H1 (cell line): Measurements from ENCODE around the gene ORC3. TPM values are rescaled to one million over a fixed set of nuclear protein-coding genes. Genes with fewer than 3 reads are reported as not detected.

Source experiments
- CTCF ChIA-PET: fragments of 300-600 bp; sonication (Branson Sonifier 250); formaldehyde crosslinking; loops from one replicate; lab custom pipeline; 2021; ENCODE audit not compliant: partially characterized antibody; lab: Charles Lee
- POLR2A ChIA-PET: fragments of 300-600 bp; sonication (Branson Sonifier 250); formaldehyde crosslinking; loops from one replicate; lab custom pipeline; 2021; ENCODE audit warnings: inconsistent platforms; ENCODE audit not compliant: partially characterized antibody; lab: Charles Lee
- DNase-seq, 2 experiments: peaks; one replicate each; pipeline versions ENCODE4 v3.0.0 to v3.0.0-alpha.2; 2010 to 2022; ENCODE audit warnings: low spot score in 2 of 2, low read depth in 1 of 2, mixed read lengths in 1 of 2
- FAIRE-seq: peaks from 2 replicates; lab custom pipeline; 2011; peaks lifted over from hg19 to GRCh38; lab: Jason Lieb, UNC
- H2AFZ ChIP-seq: 2 replicates; pipeline ENCODE4 v1.8.1; 2012; ENCODE audit warnings: low read length, inconsistent platforms
- H2AK5ac ChIP-seq: 2 replicates; pipeline ENCODE4 v1.6.1; 2013; ENCODE audit warnings: low read depth, low read length
- H2BK120ac ChIP-seq: replicated peaks from 2 replicates; pipeline ENCODE3; 2013; ENCODE audit warnings: low read depth, low read length, inconsistent platforms
- H2BK12ac ChIP-seq: 2 replicates; pipeline ENCODE4 v1.6.1; 2013; ENCODE audit warnings: low read depth, low read length
- H2BK15ac ChIP-seq: 2 replicates; pipeline ENCODE4 v1.6.1; 2013; ENCODE audit warnings: low read length
- H2BK20ac ChIP-seq: 2 replicates; pipeline ENCODE4 v1.6.1; 2013; ENCODE audit warnings: low read length
- H2BK5ac ChIP-seq: 2 replicates; pipeline ENCODE4 v1.6.1; 2013; ENCODE audit warnings: low read depth, low read length
- H3K14ac ChIP-seq: 2 replicates; pipeline ENCODE4 v1.6.1; 2013; ENCODE audit warnings: inconsistent platforms; ENCODE audit not compliant: insufficient read length
- H3K18ac ChIP-seq: 2 replicates; pipeline ENCODE4 v1.6.1; 2013; ENCODE audit warnings: low read length; ENCODE audit errors: extremely low read depth
- H3K23ac ChIP-seq: 2 replicates; pipeline ENCODE4 v1.6.1; 2013; ENCODE audit warnings: inconsistent platforms; ENCODE audit not compliant: insufficient read length
- H3K23me2 ChIP-seq: 2 replicates; pipeline ENCODE4 v1.6.1; 2013; ENCODE audit warnings: low read depth, low read length
- H3K27ac ChIP-seq: 2 replicates; pipeline ENCODE4 v1.6.1; 2011; ENCODE audit warnings: low read depth, low read length, inconsistent platforms
- H3K27me3 ChIP-seq, 4 experiments: replicated peaks in 1 of 4; 1 replicate in 1 of 4; 2 replicates in 3 of 4; pipeline versions ENCODE4 v1.6.1 to v1.8.1; 2011 to 2013; ENCODE audit warnings: low read length in 3 of 4, mild to moderate bottlenecking in 3 of 4, inconsistent platforms in 2 of 4, mixed read lengths in 2 of 4, moderate library complexity in 1 of 4; ENCODE audit not compliant: control insufficient read depth in 3 of 4, insufficient read depth in 3 of 4; ENCODE audit errors: extremely low read depth in 1 of 4
- H3K36me3 ChIP-seq, 4 experiments: 2 replicates each; pipeline versions ENCODE4 v1.6.1 to v1.8.1; 2011 to 2013; ENCODE audit warnings: mild to moderate bottlenecking in 4 of 4, low read length in 3 of 4, moderate library complexity in 2 of 4, control low read depth in 1 of 4, inconsistent platforms in 1 of 4; ENCODE audit not compliant: insufficient read depth in 4 of 4, control insufficient read depth in 2 of 4
- H3K4ac ChIP-seq: replicated peaks from 2 replicates; pipeline ENCODE3; 2013; ENCODE audit warnings: low read length, low read depth, mixed read lengths, inconsistent platforms; ENCODE audit not compliant: insufficient read length
- H3K4me1 ChIP-seq, 4 experiments: replicated peaks in 1 of 4; 1 replicate in 1 of 4; 2 replicates in 3 of 4; pipeline versions ENCODE4 v1.6.1 to v1.8.1; 2011 to 2013; ENCODE audit warnings: low read length in 3 of 4, inconsistent platforms in 2 of 4, mixed read lengths in 1 of 4; ENCODE audit not compliant: insufficient read depth in 4 of 4, control insufficient read depth in 3 of 4
- H3K4me2 ChIP-seq, 2 experiments: 2 replicates each; pipeline versions ENCODE4 v1.6.1 to v1.8.1; 2011 to 2013; ENCODE audit warnings: low read depth in 2 of 2, low read length in 2 of 2, control low read depth in 1 of 2, inconsistent platforms in 1 of 2, mild to moderate bottlenecking in 1 of 2; ENCODE audit not compliant: insufficient read depth in 1 of 2
- H3K4me3 ChIP-seq, 4 experiments: fragments of 200-600, 300-600 bp in 1 of 4; sonication (generic), shearing (Covaris generic), sonication (Bioruptor Twin) in 1 of 4; 2 replicates each; pipeline versions ENCODE4 v1.5.1 to v1.8.1; 2011 to 2016; ENCODE audit warnings: low read length in 4 of 4, low read depth in 3 of 4, control low read depth in 2 of 4, inconsistent platforms in 2 of 4, mild to moderate bottlenecking in 2 of 4, mixed read lengths in 1 of 4, moderate library complexity in 1 of 4; ENCODE audit not compliant: insufficient read depth in 2 of 4; ENCODE audit errors: extremely low read depth in 1 of 4
- H3K56ac ChIP-seq: replicated peaks from 2 replicates; pipeline ENCODE3; 2013; ENCODE audit warnings: low read depth, mild to moderate bottlenecking, mixed read lengths, low read length, inconsistent platforms; ENCODE audit not compliant: insufficient read length
- H3K79me1 ChIP-seq: 2 replicates; pipeline ENCODE4 v1.6.1; 2013; ENCODE audit warnings: low read depth, low read length, control low read depth
- H3K79me2 ChIP-seq, 2 experiments: 2 replicates each; pipeline versions ENCODE4 v1.6.1 to v1.8.1; 2012 to 2013; ENCODE audit warnings: low read length in 2 of 2, mild to moderate bottlenecking in 2 of 2, inconsistent platforms in 1 of 2; ENCODE audit not compliant: insufficient read depth in 2 of 2, control insufficient read depth in 1 of 2
- H3K9ac ChIP-seq, 4 experiments: replicated peaks in 1 of 4; 1 replicate in 1 of 4; 2 replicates in 3 of 4; pipeline versions ENCODE4 v1.6.1 to v1.8.1; 2011 to 2013; ENCODE audit warnings: low read depth in 3 of 4, low read length in 3 of 4, control low read depth in 2 of 4, mild to moderate bottlenecking in 2 of 4, moderate library complexity in 2 of 4, inconsistent platforms in 1 of 4; ENCODE audit errors: extremely low read depth in 1 of 4
- H3K9me3 ChIP-seq, 2 experiments: 2 replicates each; pipeline versions ENCODE4 v1.6.1 to v1.8.1; 2012 to 2013; ENCODE audit warnings: mild to moderate bottlenecking in 2 of 2, moderate library complexity in 2 of 2, control low read depth in 1 of 2, inconsistent platforms in 1 of 2, low read depth in 1 of 2, low read length in 1 of 2, mixed read lengths in 1 of 2; ENCODE audit not compliant: insufficient read depth in 2 of 2
- H4K20me1 ChIP-seq, 2 experiments: replicated peaks in 1 of 2; 2 replicates each; pipeline versions ENCODE3 to v1.8.1; 2011 to 2013; ENCODE audit warnings: inconsistent platforms in 2 of 2, low read length in 2 of 2, mild to moderate bottlenecking in 1 of 2; ENCODE audit not compliant: insufficient read depth in 2 of 2, control insufficient read depth in 1 of 2
- H4K5ac ChIP-seq: 2 replicates; pipeline ENCODE4 v1.6.1; 2013; ENCODE audit warnings: low read length, low read depth, mixed read lengths, inconsistent platforms; ENCODE audit not compliant: insufficient read length
- H4K8ac ChIP-seq: 2 replicates; pipeline ENCODE4 v1.8.0; 2013; ENCODE audit warnings: mild to moderate bottlenecking, moderate library complexity, low read length, inconsistent platforms; ENCODE audit not compliant: insufficient read depth; ENCODE audit errors: extremely low read depth
- H4K91ac ChIP-seq: replicated peaks from 2 replicates; pipeline ENCODE3; 2013; ENCODE audit warnings: low read length, mixed read lengths, inconsistent platforms; ENCODE audit not compliant: insufficient read length
- ASH2L ChIP-seq: fragments of 200-600, 300-600 bp; sonication (generic); IDR thresholded peaks from one replicate; pipeline ENCODE4 v1.7.1; 2017; ENCODE audit warnings: low read length
- CHD2 ChIP-seq: IDR thresholded peaks from 2 replicates; pipeline ENCODE4 v1.6.1; 2012; ENCODE audit warnings: low read length, improper control_type of control experiment
- CREB1 ChIP-seq: IDR thresholded peaks from 2 replicates; pipeline ENCODE4 v1.6.1; 2012; ENCODE audit warnings: inconsistent platforms
- EZH2 ChIP-seq: fragments of 200-600 bp; sonication (generic); IDR thresholded peaks from 2 replicates; pipeline ENCODE4 v1.7.1; 2012; ENCODE audit warnings: low read depth, mild to moderate bottlenecking, moderate library complexity, low read length, inconsistent platforms; ENCODE audit not compliant: severe bottlenecking
- GTF2F1 ChIP-seq: IDR thresholded peaks from 2 replicates; pipeline ENCODE4 v1.6.1; 2012; ENCODE audit warnings: low read depth, low read length, improper control_type of control experiment, borderline replicate concordance
- HDAC2 ChIP-seq, 2 experiments: fragments of 300-600 bp in 1 of 2; sonication (generic) in 1 of 2; IDR thresholded peaks; 2 replicates each; pipeline ENCODE4 v1.6.1; 2011 to 2012; ENCODE audit warnings: low read depth in 2 of 2, low read length in 2 of 2, mild to moderate bottlenecking in 2 of 2, moderate library complexity in 2 of 2, borderline replicate concordance in 1 of 2, inconsistent platforms in 1 of 2
- JUN ChIP-seq: IDR thresholded peaks from 2 replicates; pipeline ENCODE4 v1.6.1; 2011; ENCODE audit warnings: low read depth, mild to moderate bottlenecking, improper control_type of control experiment, low read length
- KDM1A ChIP-seq: fragments of 200-600, 300-600 bp; sonication (generic); IDR thresholded peaks from 2 replicates; pipeline ENCODE4 v1.7.1; 2016; ENCODE audit warnings: mild to moderate bottlenecking, low read length, borderline replicate concordance
- WGBS, 2 experiments: shearing (Covaris generic) in 1 of 2; methylation state at CpG; one replicate each; pipeline versions ENCODE4 v1.1.6 to v1.1.7; 2013 to 2015; ENCODE audit warnings: low lambda C conversion rate in 2 of 2, mixed read lengths in 2 of 2, inconsistent platforms in 1 of 2, low coverage in 1 of 2, missing lambda C conversion rate in 1 of 2; ENCODE audit not compliant: insufficient replicate concordance in 2 of 2, insufficient coverage in 1 of 2, insufficient read length in 1 of 2; ENCODE audit errors: extremely low coverage in 1 of 2, missing lambda C conversion rate in 1 of 2; 5-methylcytosine and 5-hydroxymethylcytosine counted together
- polyA plus RNA-seq, 7 experiments: library from polyadenylated mRNA; depleted of rRNA in 3 of 7; stranded (reverse) in 5 of 7; unstranded in 2 of 7; fragments of >200 nt in 5 of 7; fragments of 200-250 nt in 2 of 7; gene quantifications; 1 replicate in 5 of 7; 2 replicates in 1 of 7; 4 replicates in 1 of 7; pipeline versions ENCODE4 v1.2.1 to v1.2.3, GENCODE V29; 2011 to 2013; ENCODE audit warnings: missing spikeins in 2 of 7, mixed read lengths in 2 of 7
- total RNA-seq: library from RNA; stranded (reverse); fragmentation: NEBNext Ultra II Directional; extraction: Animal tissue kit (Norgen Biotek cat#: 25700); gene quantifications from 2 replicates; pipeline ENCODE4 v1.2.1, GENCODE V29; 2021
- TF ChIP-seq, protein P1 (sequence below): IDR thresholded peaks from 2 replicates; pipeline ENCODE4 v1.6.1; 2012; ENCODE audit warnings: inconsistent platforms
- TF ChIP-seq, protein P2 (sequence below): IDR thresholded peaks from 2 replicates; pipeline ENCODE4 v1.6.1; 2012; ENCODE audit warnings: low read length, inconsistent platforms
- TF ChIP-seq, protein P3 (sequence below): IDR thresholded peaks from 2 replicates; pipeline ENCODE4 v1.6.1; 2011; ENCODE audit warnings: low read length, improper control_type of control experiment

ORC3 gene
- total and polyA plus RNA-seq, 2 of the 8 experiments (the other 6 are each of a cell fraction or from before 2014, with no cell fraction given) = 35.9 to 60.9 TPM

DNA sequence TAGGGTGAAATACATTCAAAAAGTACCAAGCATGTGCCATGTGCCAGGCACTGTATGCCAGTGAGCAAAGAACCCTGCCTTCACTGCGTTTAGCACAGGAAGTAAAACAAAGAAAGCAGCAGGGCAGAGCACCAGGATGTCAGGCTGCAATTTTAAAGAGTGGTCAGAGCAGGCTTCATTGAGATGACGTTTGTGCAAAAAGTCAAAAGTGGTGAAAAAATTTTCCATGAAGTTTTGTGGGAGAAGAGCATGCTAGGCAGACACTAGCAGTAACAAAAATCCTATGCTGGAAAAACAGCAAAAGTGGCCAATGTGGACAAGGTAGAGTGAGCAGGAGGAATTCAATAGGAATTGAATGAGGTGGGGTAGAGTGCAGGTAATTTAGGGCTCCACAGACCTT lies 80.8 kb downstream of the ORC3 start:
- H2AFZ ChIP-seq = no peak overlapping the region
- CTCF ChIA-PET = no interaction called here
- H3K23me2 ChIP-seq = no peaks in the 10 kb centered on the region; the same call in 1 of the 2 replicates
- H2BK12ac ChIP-seq = no peak overlapping the region
- H4K91ac ChIP-seq = no peak overlapping the region
- no peaks in the 10 kb centered on the region for H4K20me1 ChIP-seq
- no peak overlapping the region; a peak in 2 of 7 replicates for H3K9ac ChIP-seq
- no peak overlapping the region for H2AK5ac ChIP-seq
- FAIRE-seq (no peak), DNase-seq (no peak)
- no peak overlapping the region for H3K27ac ChIP-seq
- no peaks in the 10 kb centered on the region for H3K79me1 ChIP-seq
- H3K56ac ChIP-seq = peak overlapping the region; percentile 14
- no peak overlapping the region for H4K8ac ChIP-seq
- peaks cover 0 to 3% (median 0%) of the 10 kb centered on the region in 4 experiments; a peak in 2 of 7 replicates for H3K4me1 ChIP-seq
- H3K23ac ChIP-seq = no peak overlapping the region
- H3K4me2 ChIP-seq = no peak overlapping the region
- no peak overlapping the region for H3K4me3 ChIP-seq
- POLR2A ChIA-PET = interaction anchor here (1.0 to 1.2 kb wide), 4 partner anchors 13 to 276 kb away, joined by 3 to 4 read pairs (median 3); no protein-coding TSS in a partner anchor
- H3K18ac ChIP-seq = no peak overlapping the region
- no peak overlapping the region for H4K5ac ChIP-seq
- H3K4ac ChIP-seq = no peak overlapping the region
- no peak overlapping the region for H2BK5ac ChIP-seq
- no peak overlapping the region for H2BK20ac ChIP-seq
- H3K79me2 ChIP-seq = no peaks in the 10 kb centered on the region
- WGBS, 2 experiments = 66% methylated on average over 2 of the region's 2 CpGs; no CpG with 5 or more reads in 1 of the 2 experiments
- peaks cover 0 to 50% (median 11%) of the 10 kb centered on the region in 4 experiments; a peak in 7 of 8 replicates for H3K36me3 ChIP-seq
- no peak overlapping the region for H3K14ac ChIP-seq
- H2BK120ac ChIP-seq = no peak overlapping the region
- H2BK15ac ChIP-seq = no peak overlapping the region
- H3K9me3 ChIP-seq = no peaks in the 10 kb centered on the region
- H3K27me3 ChIP-seq = no peaks in the 10 kb centered on the region
- TF ChIP-seq, protein P1, sequence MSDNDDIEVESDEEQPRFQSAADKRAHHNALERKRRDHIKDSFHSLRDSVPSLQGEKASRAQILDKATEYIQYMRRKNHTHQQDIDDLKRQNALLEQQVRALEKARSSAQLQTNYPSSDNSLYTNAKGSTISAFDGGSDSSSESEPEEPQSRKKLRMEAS = no peak
- TF ChIP-seq CREB1 (no peak), ASH2L (no peak), HDAC2 (IDR thresholded peaks at IDR 0.05; ENCODE audit: borderline replicate concordance in 1 of 2, low read depth in 2 of 2, low read length in 2 of 2) (no peak), CHD2 (no peak), EZH2 (no peak), GTF2F1 (no peak), KDM1A (no peak), JUN (no peak)
- TF ChIP-seq, protein P2, sequence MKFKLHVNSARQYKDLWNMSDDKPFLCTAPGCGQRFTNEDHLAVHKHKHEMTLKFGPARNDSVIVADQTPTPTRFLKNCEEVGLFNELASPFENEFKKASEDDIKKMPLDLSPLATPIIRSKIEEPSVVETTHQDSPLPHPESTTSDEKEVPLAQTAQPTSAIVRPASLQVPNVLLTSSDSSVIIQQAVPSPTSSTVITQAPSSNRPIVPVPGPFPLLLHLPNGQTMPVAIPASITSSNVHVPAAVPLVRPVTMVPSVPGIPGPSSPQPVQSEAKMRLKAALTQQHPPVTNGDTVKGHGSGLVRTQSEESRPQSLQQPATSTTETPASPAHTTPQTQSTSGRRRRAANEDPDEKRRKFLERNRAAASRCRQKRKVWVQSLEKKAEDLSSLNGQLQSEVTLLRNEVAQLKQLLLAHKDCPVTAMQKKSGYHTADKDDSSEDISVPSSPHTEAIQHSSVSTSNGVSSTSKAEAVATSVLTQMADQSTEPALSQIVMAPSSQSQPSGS = no peak
- TF ChIP-seq, protein P3, sequence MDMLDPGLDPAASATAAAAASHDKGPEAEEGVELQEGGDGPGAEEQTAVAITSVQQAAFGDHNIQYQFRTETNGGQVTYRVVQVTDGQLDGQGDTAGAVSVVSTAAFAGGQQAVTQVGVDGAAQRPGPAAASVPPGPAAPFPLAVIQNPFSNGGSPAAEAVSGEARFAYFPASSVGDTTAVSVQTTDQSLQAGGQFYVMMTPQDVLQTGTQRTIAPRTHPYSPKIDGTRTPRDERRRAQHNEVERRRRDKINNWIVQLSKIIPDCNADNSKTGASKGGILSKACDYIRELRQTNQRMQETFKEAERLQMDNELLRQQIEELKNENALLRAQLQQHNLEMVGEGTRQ = no peak
